ENCODE data around the gene IRF9. TPM values are rescaled to one million over a fixed set of nuclear protein-coding genes. Genes with fewer than 3 reads are reported as not detected.

Gene IRF9
- total RNA-seq, 2 donors from 2014 or later, result 74.8 to 86.1 TPM

DNA sequence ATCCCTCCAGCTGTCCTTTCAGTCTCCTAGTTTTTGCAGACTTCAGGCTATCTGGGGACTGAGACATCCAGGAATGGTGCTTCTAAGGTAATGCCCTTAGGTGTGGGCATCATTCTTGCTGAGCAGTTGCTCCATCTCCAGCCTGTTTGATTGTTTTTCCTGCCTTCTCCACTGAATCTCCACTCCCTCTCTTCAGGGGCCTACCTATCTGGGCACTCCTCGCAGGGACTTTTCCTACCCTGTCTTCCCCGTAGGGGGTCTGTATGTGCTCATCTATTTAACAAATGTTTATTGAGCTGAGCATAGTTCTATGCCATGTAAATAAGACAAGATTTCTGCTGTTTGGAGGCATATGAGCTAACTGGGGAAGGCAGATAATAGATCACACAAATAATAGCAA, 28.1 kb upstream of the IRF9 start:
- Histone ChIP-seq H3K27ac (no peak overlapping the region), H3K9me3 (no peaks in the 10 kb centered on the region), H3K36me3 (no peaks in the 10 kb centered on the region), H3K4me1 (ENCODE audit: control insufficient read depth in 1 of 2, low read depth in 2 of 2) (peaks cover 8 to 19% of the 10 kb centered on the region in 2 donors), H3K4me3 (no peak overlapping the region), H3K27me3 (replicated peaks; ENCODE audit: insufficient read depth) (no peaks in the 10 kb centered on the region)
- ATAC-seq (ENCODE audit: insufficient number of reproducible peaks, low FRiP score, low read depth) (no peak), DNase-seq (ENCODE audit: low spot score) (no peak)
- TF ChIP-seq CTCF (IDR thresholded peaks at IDR 0.05), result no peak

- no peak overlapping the region for H3K4me3 ChIP-seq
- H3K27me3 ChIP-seq (replicated peaks; ENCODE audit: insufficient read depth), result no peaks in the 10 kb centered on the region
- ATAC-seq (ENCODE audit: insufficient number of reproducible peaks, low FRiP score, low read depth) (no peak), DNase-seq (ENCODE audit: low spot score) (no peak)
- H3K36me3 ChIP-seq, result peaks cover 7% of the 10 kb centered on the region
- H3K27ac ChIP-seq, result no peak overlapping the region
- H3K9me3 ChIP-seq, result no peaks in the 10 kb centered on the region
- H3K4me1 ChIP-seq (ENCODE audit: control insufficient read depth in 1 of 2, low read depth in 2 of 2), result peaks cover 8 to 19% of the 10 kb centered on the region in 2 donors
- TF ChIP-seq CTCF (IDR thresholded peaks at IDR 0.05), result no peak
Observed at GRCh38 chr14:24133735-24134134, 27.3 kb upstream of the IRF9 start.

DNA sequence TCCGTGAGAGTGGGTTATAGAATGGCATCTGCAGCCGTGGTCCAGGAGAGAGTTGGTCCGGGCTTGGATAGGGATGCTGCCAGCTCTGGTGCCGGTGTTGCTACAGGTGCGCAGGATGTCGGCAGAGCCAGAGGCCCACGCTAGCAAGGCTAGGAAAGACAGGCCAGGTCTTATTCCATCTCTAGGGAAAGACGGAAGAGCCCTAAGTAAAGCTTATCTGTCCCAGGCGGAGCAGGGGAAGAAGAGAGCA, 25.6 kb upstream of the IRF9 start:
- Histone ChIP-seq H3K4me3 (peak overlapping the region; percentile 95), H3K27ac (peak overlapping the region; percentile 29 to 84), H3K36me3 (peaks cover 13% of the 10 kb centered on the region), H3K27me3 (replicated peaks; ENCODE audit: insufficient read depth) (no peaks in the 10 kb centered on the region), H3K4me1 (ENCODE audit: control insufficient read depth in 1 of 2, low read depth in 2 of 2) (peaks cover 12 to 30% of the 10 kb centered on the region in 2 donors), H3K9me3 (no peaks in the 10 kb centered on the region)
- ATAC-seq (ENCODE audit: insufficient number of reproducible peaks, low FRiP score, low read depth) (no peak), DNase-seq (ENCODE audit: low spot score) (no peak)
- no peak for TF ChIP-seq CTCF (IDR thresholded peaks at IDR 0.05)

DNA sequence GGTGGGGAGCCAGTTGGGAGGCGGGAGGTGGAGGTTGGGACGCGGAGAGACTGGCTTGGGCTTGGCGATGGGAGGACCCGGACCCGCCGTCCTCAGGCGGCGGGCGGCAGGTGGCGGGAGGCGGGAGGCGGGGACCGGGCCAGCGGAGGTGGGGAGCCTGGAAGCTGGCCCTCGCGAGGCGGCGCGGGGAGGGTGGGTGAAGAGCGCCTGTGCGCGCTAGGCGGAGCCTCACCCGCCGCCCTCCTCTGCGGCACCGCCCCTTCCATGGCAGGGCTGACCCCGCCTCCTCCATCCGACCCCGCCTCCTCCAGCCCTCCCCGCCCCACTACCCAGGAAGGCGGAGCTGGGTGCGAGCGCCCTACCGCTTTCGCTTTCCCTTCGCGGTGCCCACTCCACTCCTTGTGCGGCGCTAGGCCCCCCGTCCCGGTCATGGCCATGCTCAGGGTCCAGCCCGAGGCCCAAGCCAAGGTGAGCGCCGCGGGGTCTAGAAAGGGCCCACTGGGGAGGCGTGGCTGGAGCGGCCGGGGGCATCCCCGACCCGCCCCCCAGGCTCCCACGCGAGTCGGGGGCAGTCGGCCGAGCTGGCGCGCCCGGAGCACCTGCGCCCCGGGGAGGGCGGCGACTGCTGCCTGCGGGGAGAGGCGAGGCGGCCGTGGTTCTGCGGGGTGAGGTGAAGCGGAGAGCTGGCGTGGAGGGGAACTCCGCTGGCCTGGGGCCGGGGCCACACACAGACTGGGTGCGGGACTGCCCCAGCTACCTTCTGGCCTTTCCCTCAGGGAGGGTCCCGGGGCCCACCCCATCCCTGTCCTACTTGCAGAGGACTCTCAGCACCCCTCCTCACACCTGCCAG, 25.0 kb upstream of the IRF9 start, which contains the start of gene PSME1:
PSME1 (plus strand) TSS at position 361 of the 850 bp plus-strand sequence; CDS start at position 430, 69 bp downstream.
- DNase-seq (ENCODE audit: low spot score) (peak; percentile 81), ATAC-seq (ENCODE audit: insufficient number of reproducible peaks, low FRiP score, low read depth) (peak; percentile 83)
- H3K9me3 ChIP-seq, result no peaks in the 10 kb centered on the region
- peak within 1 kb of the TSS; percentile 95 for H3K4me3 ChIP-seq
- H3K27ac ChIP-seq, result peak within 1 kb of the TSS; percentile 57 to 84
- peaks cover 12 to 30% of the 10 kb centered on the region in 2 donors for H3K4me1 ChIP-seq (ENCODE audit: control insufficient read depth in 1 of 2, low read depth in 2 of 2)
- peaks cover 13% of the 10 kb centered on the region for H3K36me3 ChIP-seq
- H3K27me3 ChIP-seq (replicated peaks; ENCODE audit: insufficient read depth), result no peaks in the 10 kb centered on the region
- no peak for TF ChIP-seq CTCF (IDR thresholded peaks at IDR 0.05)

DNA sequence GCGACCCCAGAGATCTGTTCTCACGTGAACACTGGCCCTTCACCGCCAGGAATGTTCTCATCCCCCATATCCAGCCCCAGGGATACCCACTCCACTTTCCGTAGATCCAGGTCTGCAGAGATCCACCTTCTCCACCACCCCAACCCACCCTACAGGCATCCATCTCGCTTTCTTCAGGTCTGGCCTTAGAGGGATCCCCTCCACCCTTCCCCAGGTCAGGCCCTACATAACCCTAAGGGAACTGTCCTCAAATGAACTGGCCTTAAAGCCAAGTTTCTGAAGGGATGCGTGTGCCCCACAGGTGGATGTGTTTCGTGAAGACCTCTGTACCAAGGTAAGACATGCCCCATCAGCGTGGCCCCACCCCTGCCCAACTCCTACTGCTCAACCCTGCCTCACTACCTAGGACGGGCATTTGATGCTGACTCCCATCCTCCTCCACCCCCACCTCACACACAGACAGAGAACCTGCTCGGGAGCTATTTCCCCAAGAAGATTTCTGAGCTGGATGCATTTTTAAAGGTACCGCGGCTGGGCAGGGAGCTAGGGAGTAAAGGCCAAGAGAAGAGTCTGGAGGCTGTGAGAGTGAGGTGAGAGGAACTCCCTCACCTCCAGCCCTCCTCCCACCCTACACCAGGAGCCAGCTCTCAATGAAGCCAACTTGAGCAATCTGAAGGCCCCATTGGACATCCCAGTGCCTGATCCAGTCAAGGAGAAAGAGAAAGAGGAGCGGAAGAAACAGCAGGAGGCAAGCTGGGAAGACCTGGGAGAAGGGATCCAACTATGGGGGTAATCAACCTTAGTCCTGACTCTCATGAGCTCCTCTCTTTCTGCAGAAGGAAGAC, 24.2 kb upstream of the IRF9 start:
- peak overlapping the region; percentile 57 to 84 for H3K27ac ChIP-seq
- H3K9me3 ChIP-seq, result no peaks in the 10 kb centered on the region
- no peaks in the 10 kb centered on the region for H3K27me3 ChIP-seq (replicated peaks; ENCODE audit: insufficient read depth)
- no peak for ATAC-seq (ENCODE audit: insufficient number of reproducible peaks, low FRiP score, low read depth)
- peak overlapping the region; percentile 95 for H3K4me3 ChIP-seq
- TF ChIP-seq CTCF (IDR thresholded peaks at IDR 0.05), result no peak
- H3K4me1 ChIP-seq (ENCODE audit: control insufficient read depth in 1 of 2, low read depth in 2 of 2), result peaks cover 13 to 31% of the 10 kb centered on the region in 2 donors
- DNase-seq (ENCODE audit: low spot score), result no peak
- H3K36me3 ChIP-seq, result peaks cover 13% of the 10 kb centered on the region

Data from thoracic aorta (tissue), 2 donors.